HG02678 (cell line): ENCODE data around the gene CRKL.
"Not testable (repeated sequence)": the region's sequence is repeated elsewhere in the genome, so short reads cannot be mapped to it uniquely, and the experiment has no call there.

Source experiments
- ATAC-seq: cut with Tn5 transposase; IDR thresholded peaks from one replicate; pipeline ENCODE4 v1.9.1; 2021; ENCODE audit warnings: mild to moderate bottlenecking, moderate library complexity; ENCODE audit not compliant: unreplicated experiment

The CRKL gene

DNA sequence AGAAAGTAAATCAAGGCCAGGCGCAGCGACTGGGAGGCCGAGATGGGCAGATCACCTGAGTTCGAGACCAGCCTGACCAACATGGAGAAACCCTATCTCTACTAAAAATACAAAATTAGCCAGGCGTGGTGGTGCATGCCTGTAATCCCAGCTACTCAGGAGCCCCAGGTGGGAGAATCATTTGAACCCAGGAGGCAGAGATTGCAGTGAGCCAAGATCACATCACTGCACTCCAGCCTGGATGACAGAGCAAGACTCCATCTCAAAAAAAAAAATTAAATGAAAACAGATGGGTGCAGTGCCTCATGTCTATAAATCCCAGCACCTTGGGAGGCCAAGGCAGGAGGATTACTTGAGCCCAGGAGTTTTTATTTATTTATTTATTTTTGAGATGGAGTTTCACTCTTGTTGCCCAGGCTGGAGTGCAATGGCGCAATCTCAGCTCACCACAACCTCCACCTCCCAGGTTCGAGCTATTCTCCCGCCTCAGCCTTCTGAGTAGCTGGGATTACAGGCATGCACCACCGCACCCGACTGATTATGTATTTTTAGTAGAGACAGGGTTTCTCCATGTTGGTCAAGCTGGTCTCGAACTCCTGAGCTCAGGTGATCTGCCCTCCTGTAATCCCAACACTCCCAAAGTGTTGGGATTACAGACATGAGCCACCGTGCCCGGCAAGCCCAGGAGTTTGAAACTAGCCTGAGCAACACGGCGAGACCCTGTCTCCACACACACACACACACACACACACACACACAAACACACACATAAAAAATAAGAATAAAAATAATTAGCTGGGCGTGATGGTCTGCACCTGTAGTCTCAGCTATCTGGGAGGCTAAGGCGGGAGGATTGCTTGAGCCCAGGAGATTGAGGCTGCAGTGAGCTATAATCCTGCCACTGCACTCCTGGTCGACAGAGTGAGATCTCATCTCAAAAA lies 15.8 kb upstream of the CRKL start:
- ATAC-seq = not testable (repeated sequence)

DNA sequence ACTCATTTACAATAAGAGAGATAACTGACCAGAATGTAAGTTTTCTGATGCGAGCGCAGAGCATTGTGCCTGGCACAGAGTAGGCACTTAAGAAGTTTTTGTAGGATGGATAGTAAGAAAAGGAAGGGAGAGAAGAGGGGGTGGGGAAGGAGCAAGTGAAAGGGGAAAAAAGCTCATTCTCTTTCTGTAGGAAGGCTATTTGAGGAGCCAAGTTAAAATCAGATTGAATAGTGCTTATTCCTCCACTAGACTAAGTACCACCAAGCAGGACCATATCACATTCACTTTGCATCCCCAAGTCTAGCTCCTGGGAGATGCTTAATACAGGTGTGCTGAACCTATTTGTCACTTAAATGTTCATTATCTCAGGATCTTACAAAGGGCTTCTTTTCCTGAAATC lies 14.1 kb upstream of the CRKL start:
- no peak for ATAC-seq

DNA sequence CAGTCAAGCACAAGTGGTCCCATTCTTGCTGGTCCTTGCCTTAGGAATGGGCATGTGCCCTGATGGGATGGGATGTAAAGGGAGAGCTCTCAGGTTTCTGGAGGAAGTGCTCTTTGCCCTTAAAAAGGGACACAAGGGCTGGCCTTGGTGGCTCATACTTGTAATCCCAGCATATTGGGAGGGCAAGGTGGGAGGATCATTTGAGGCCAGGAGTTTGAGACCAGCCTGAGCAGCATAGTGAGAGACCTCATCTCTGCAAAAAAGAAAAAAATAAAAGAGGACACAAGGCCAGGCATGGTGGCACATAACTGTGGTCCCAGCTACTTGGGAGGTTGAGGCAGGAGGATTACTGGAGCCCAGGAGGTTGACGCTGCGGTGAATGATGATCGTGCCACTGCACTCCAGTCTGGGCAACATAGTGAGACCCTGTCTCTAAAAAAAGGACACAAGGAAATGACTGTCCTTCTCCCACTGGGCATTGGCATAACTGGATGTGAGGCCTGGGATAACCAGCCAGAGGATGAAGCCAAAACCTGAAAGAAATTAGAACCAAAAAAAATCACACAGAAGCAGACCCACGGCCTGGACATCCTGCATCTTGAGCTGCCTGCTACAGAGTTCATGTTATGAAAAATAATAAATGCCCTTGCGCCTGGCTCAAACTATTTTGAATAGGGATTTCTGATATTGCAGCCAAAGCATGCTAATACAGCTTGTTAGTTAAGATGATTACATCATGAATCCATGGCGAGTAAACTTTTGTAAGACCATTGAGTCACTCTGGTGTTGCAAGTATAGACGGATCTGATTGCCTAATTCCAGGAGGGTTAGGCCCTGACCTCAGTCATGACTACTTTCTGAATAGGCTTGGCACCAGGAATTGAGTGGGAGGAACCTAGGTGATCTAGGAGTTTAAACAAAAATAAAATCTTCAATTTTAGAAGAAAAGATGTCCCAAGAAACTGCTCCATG lies 12.9 kb upstream of the CRKL start:
- ATAC-seq = no peak

- no peak for ATAC-seq
These were observed 12.2 kb upstream of the CRKL start for GRCh38 chr22:20904980-20905355.

- ATAC-seq = no peak
These were observed 11.5 kb upstream of the CRKL start for GRCh38 chr22:20905415-20906386.

- no peak for ATAC-seq
These were observed 10.8 kb upstream of the CRKL start for GRCh38 chr22:20906387-20906767.

DNA sequence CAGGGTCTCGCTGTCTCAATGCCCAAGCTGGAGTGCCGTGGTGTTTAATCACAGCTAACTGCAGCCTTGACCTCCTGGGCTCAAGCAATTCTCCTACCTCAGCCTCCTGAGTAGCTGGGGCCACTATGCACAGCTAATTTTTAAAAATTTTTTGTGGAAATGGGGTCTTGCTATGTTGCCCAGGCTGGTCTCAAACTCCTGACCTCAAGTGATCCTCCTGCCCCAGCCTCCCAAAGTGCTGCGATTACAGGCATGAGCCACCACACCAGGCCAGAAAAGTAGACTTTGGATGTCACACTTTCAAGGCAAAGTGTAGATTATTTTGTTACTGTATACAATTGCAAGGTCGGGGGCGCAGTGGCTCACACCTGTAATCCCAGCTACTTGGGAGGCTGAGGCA lies 8.5 kb upstream of the CRKL start:
- ATAC-seq = not testable (repeated sequence)

- ATAC-seq = no peak
These were observed 7.5 kb upstream of the CRKL start for GRCh38 chr22:20909543-20910303.

DNA sequence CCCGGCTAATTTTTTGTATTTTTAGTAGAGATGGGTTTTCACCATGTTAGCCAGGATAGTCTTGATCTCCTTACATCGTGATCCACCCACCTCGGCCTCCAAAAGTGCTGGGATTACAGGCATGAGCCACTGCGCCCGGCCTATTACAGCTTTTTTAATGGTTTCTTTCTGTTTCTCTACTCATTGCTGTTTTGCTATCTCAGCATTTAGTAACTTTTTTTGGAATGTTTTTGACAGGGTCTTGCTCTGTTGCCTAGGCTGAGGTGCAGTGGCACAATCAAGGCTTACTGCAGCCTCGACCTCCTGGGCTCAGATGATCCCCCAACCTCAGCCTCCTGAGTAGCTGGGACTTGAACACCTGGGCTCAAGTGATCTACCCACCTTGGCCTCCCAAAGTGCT lies 4.7 kb upstream of the CRKL start:
- no peak for ATAC-seq

DNA sequence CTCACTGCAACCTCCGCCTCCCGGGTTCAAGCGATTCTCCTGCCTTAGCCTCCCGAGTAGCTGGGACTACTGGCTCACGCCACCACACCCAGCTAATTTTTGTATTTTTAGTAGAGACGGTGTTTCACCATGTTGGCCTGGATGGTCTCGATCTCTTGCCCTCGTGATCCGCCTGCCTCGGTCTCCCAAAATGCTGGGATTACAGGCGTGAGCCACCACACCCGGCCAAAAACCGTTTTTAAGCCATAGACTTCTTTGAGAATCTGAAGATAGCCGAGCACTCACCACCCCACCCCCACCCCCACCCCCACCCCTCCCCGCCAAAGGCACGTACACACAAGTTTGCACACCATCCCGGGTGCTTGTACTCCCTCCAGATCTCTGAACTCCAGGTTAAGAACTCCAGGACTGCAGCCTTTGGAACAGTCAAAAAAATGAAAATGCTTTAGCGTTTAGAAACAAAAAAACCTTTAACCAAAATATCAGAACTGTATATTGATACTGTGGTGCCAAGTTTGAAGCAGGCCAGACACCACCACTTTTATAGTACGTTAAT lies 1.5 kb downstream of the CRKL start:
- ATAC-seq = no peak

DNA sequence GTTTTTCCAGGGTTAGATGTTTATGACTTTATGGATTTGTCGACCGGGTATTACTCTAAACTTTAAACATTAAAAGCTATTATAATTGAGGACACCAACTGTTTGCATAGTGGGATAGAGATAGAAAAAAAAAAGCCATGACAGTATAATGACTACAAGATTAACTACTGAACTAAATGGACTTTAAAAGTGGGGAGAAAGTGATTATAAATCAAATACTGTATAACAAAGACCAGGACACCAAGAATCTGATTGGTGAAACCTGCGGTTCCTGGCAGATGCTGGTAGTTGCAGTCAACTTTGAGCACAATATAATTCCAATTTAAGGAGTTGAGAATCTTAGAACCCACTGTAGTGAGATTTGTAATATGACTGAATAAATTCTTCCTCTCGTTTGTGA lies 2.5 kb downstream of the CRKL start:
- no peak for ATAC-seq

GRCh38 chr22:20920881-20921203 lies 3.6 kb downstream of the CRKL start:
- ATAC-seq = no peak

GRCh38 chr22:20922141-20922751 lies 5.0 kb downstream of the CRKL start:
- ATAC-seq = no peak

- no peak for ATAC-seq
These were observed 9.0 kb downstream of the CRKL start for GRCh38 chr22:20926243-20926642.

- ATAC-seq = no peak
These were observed 10.8 kb downstream of the CRKL start for GRCh38 chr22:20927940-20928572.

DNA sequence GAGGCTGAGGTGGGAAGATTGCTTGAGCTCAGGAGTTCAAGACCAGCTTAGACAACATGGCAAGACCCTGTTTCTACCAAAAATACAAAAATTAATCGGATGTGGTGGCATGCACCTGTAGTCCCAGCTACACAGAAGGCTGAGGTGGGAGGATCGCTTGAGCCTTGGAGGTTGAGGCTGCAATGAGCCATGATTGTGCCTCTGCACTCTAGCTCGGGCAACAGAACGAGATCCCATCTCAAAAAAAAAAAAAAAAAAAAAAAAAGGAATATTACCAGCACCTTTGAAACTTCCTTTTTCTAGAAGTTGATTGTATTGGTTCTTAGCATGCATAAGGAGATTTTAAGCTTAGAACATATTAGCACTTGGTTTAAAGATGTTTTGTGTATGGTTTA lies 11.4 kb downstream of the CRKL start:
- no peak for ATAC-seq

- ATAC-seq = no peak
These were observed 12.8 kb downstream of the CRKL start for GRCh38 chr22:20930004-20930403.

DNA sequence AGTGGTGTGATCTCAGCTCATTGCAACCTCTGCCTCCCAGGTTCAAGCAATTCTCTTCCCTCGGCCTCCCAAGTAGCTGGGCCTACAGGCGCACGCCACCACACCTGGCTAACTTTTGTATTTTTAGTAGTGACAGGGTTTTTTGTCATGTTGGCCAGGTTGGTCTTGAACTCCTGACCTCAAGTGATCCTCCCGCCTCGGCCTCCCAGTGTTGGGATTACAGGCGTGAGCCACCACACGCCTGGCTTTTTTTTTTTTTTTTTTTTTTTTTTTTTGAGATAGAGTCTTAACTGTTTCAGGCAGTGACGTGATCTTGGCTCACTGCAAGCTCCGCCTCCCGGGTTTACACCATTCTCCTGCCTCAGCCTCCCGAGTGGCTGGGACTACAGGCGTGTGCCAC lies 13.2 kb downstream of the CRKL start:
- ATAC-seq = not testable (repeated sequence)
